IMR-90 (cell line): ENCODE results near the gene C1orf74. TPM values are rescaled to one million over a fixed set of nuclear protein-coding genes. Genes with fewer than 3 reads are reported as not detected.

Experiments used
- ATAC-seq: fragments of 200-7000 bp; cut with Tn5 transposase; 2 replicates; pipeline ENCODE4 v1.9.1; 2020; ENCODE audit warnings: low read depth, mild to moderate bottlenecking, moderate library complexity
- BruUV-seq: library from RNA; stranded (reverse); fragments of 400-500 nt; replicated peaks from 2 replicates; lab custom pipeline; 2021; lab: Mats Ljungman, UMichigan
- CTCF ChIA-PET: fragments of 300-600 bp; formaldehyde crosslinking; extraction: SDS; loops from one replicate; lab custom pipeline; 2021; ENCODE audit warnings: antibody characterized with exemption; lab: Yijun Ruan, JAX
- POLR2A ChIA-PET: fragments of 300-600 bp; sonication (Branson Sonifier 250); formaldehyde crosslinking; loops from one replicate; lab custom pipeline; 2022; ENCODE audit warnings: antibody characterized with exemption; ENCODE audit not compliant: unreplicated experiment; lab: Charles Lee
- DNase-seq: peaks from one replicate; pipeline ENCODE4 v3.0.0; 2013
- H2AFZ ChIP-seq: replicated peaks from 2 replicates; pipeline ENCODE3; 2013; ENCODE audit warnings: low read length, mild to moderate bottlenecking; ENCODE audit not compliant: poor library complexity
- H2AK5ac ChIP-seq: 2 replicates; pipeline ENCODE4 v1.6.1; 2013; ENCODE audit warnings: low read depth, low read length, inconsistent platforms
- H2AK9ac ChIP-seq: replicated peaks from 2 replicates; pipeline ENCODE3; 2013; ENCODE audit warnings: mild to moderate bottlenecking, low read depth, low read length, moderate library complexity; ENCODE audit not compliant: poor library complexity
- H2BK120ac ChIP-seq: 2 replicates; pipeline ENCODE4 v1.6.1; 2013; ENCODE audit warnings: low read depth, low read length, inconsistent platforms
- H2BK15ac ChIP-seq: 3 replicates; pipeline ENCODE4 v1.6.1; 2013; ENCODE audit warnings: low read depth, low read length, inconsistent platforms
- H2BK20ac ChIP-seq: 2 replicates; pipeline ENCODE4 v1.6.1; 2013; ENCODE audit warnings: low read depth, mild to moderate bottlenecking, inconsistent platforms, low read length, moderate library complexity
- H2BK5ac ChIP-seq: 2 replicates; pipeline ENCODE4 v1.6.1; 2013; ENCODE audit warnings: mild to moderate bottlenecking, low read depth, low read length, inconsistent platforms; ENCODE audit not compliant: poor library complexity, severe bottlenecking
- H3K14ac ChIP-seq: replicated peaks from 2 replicates; pipeline ENCODE4 v1.6.1; 2013; ENCODE audit warnings: low read depth, low read length, inconsistent platforms
- H3K18ac ChIP-seq: 2 replicates; pipeline ENCODE4 v1.6.1; 2013; ENCODE audit warnings: low read depth, low read length, control low read depth
- H3K23ac ChIP-seq: 2 replicates; pipeline ENCODE4 v1.6.1; 2013; ENCODE audit warnings: low read depth, low read length, inconsistent platforms
- H3K27ac ChIP-seq: 2 replicates; pipeline ENCODE4 v1.5.1; 2013; ENCODE audit warnings: mild to moderate bottlenecking, control low read depth, low read length; ENCODE audit not compliant: insufficient read depth
- H3K27me3 ChIP-seq: 2 replicates; pipeline ENCODE4 v1.6.1; 2013; ENCODE audit warnings: low read length; ENCODE audit not compliant: control insufficient read depth, insufficient read depth
- H3K36me3 ChIP-seq: 2 replicates; pipeline ENCODE4 v1.6.1; 2013; ENCODE audit warnings: low read length, mixed read lengths; ENCODE audit not compliant: control insufficient read depth, insufficient read depth
- H3K4ac ChIP-seq: 2 replicates; pipeline ENCODE4 v1.6.1; 2013; ENCODE audit warnings: low read depth, low read length, inconsistent platforms
- H3K4me1 ChIP-seq: 2 replicates; pipeline ENCODE4 v1.6.1; 2013; ENCODE audit warnings: low read length, mixed read lengths; ENCODE audit not compliant: control insufficient read depth, insufficient read depth
- H3K4me2 ChIP-seq: 2 replicates; pipeline ENCODE4 v1.6.1; 2013; ENCODE audit warnings: low read depth, mild to moderate bottlenecking, control low read depth, low read length, moderate library complexity
- H3K4me3 ChIP-seq: 2 replicates; pipeline ENCODE4 v1.5.1; 2013; ENCODE audit warnings: low read depth, mild to moderate bottlenecking, control low read depth, low read length, moderate library complexity; ENCODE audit not compliant: insufficient read depth
- H3K56ac ChIP-seq: 2 replicates; pipeline ENCODE4 v1.6.1; 2013; ENCODE audit warnings: low read length, inconsistent platforms; ENCODE audit not compliant: insufficient read depth; ENCODE audit errors: extremely low read depth
- H3K79me1 ChIP-seq, 2 experiments: 2 replicates each; pipeline ENCODE4 v1.6.1; 2013; ENCODE audit warnings: low read length in 2 of 2, inconsistent platforms in 1 of 2, low read depth in 1 of 2
- H3K9ac ChIP-seq: 2 replicates; pipeline ENCODE4 v1.6.1; 2013; ENCODE audit warnings: low read depth, low read length, control low read depth
- H3K9me1 ChIP-seq: 2 replicates; pipeline ENCODE4 v1.6.1; 2013; ENCODE audit warnings: low read length, inconsistent platforms; ENCODE audit not compliant: insufficient read depth
- H3K9me3 ChIP-seq: 2 replicates; pipeline ENCODE4 v1.6.1; 2013; ENCODE audit warnings: low read length; ENCODE audit not compliant: control insufficient read depth, insufficient read depth
- H4K20me1 ChIP-seq: 2 replicates; pipeline ENCODE4 v1.6.1; 2013; ENCODE audit warnings: low read length, inconsistent platforms; ENCODE audit not compliant: insufficient read depth
- H4K5ac ChIP-seq: 2 replicates; pipeline ENCODE4 v1.6.1; 2013; ENCODE audit warnings: mild to moderate bottlenecking, low read depth, low read length, control low read depth
- H4K8ac ChIP-seq, 2 experiments: 2 replicates each; pipeline ENCODE4 v1.6.1; 2013; ENCODE audit warnings: low read depth in 2 of 2, low read length in 2 of 2, control low read depth in 1 of 2, inconsistent platforms in 1 of 2
- H4K91ac ChIP-seq: 2 replicates; pipeline ENCODE4 v1.6.1; 2013; ENCODE audit warnings: low read depth, low read length, inconsistent platforms; ENCODE audit not compliant: insufficient read depth
- CEBPB ChIP-seq: IDR thresholded peaks from 2 replicates; pipeline ENCODE4 v1.6.1; 2012; ENCODE audit warnings: low read depth, low read length, improper control_type of control experiment
- CHD1 ChIP-seq: IDR thresholded peaks from 2 replicates; pipeline ENCODE4 v1.6.1; 2012; ENCODE audit warnings: low read depth, low read length, improper control_type of control experiment
- FOS ChIP-seq: fragments of 150-350 bp; IDR thresholded peaks from 2 replicates; pipeline ENCODE4 v1.6.1; 2016; ENCODE audit warnings: low read depth, low read length
- MAFK ChIP-seq: IDR thresholded peaks from 2 replicates; pipeline ENCODE4 v1.6.1; 2012; ENCODE audit warnings: low read depth, low read length, improper control_type of control experiment
- MAZ ChIP-seq: IDR thresholded peaks from 2 replicates; pipeline ENCODE4 v1.6.1; 2012; ENCODE audit warnings: low read depth, mild to moderate bottlenecking, low read length, improper control_type of control experiment, moderate library complexity, borderline replicate concordance
- MXI1 ChIP-seq: IDR thresholded peaks from 2 replicates; pipeline ENCODE4 v1.6.1; 2012; ENCODE audit warnings: low read depth, mild to moderate bottlenecking, low read length, moderate library complexity, borderline replicate concordance
- POLR2A ChIP-seq: IDR thresholded peaks from 2 replicates; pipeline ENCODE4 v1.6.1; 2012; ENCODE audit warnings: mild to moderate bottlenecking, low read depth, low read length
- RAD21 ChIP-seq: IDR thresholded peaks from 2 replicates; pipeline ENCODE4 v1.6.1; 2012; ENCODE audit warnings: low read length, improper control_type of control experiment
- RCOR1 ChIP-seq: IDR thresholded peaks from 2 replicates; pipeline ENCODE4 v1.6.1; 2012; ENCODE audit warnings: mild to moderate bottlenecking, low read length, improper control_type of control experiment; ENCODE audit not compliant: insufficient replicate concordance
- RFX5 ChIP-seq: IDR thresholded peaks from 2 replicates; pipeline ENCODE4 v1.8.0; 2012; ENCODE audit warnings: low read depth, mild to moderate bottlenecking, low read length, moderate library complexity
- SMC3 ChIP-seq: fragments of 150-350 bp; IDR thresholded peaks from 2 replicates; pipeline ENCODE4 v1.6.1; 2016; ENCODE audit warnings: low read depth, mild to moderate bottlenecking, antibody characterized with exemption, low read length, moderate library complexity
- dilution Hi-C: fragments of 300-500 bp; cut with HindIII; formaldehyde crosslinking; loops from one replicate; pipeline ENCODE4 v1.14.3; 2018; ENCODE audit warnings: low sequenced_read_pairs; ENCODE audit not compliant: unreplicated experiment
- in situ Hi-C: fragments of 300-500 bp; cut with MboI; formaldehyde crosslinking; loops from 3 replicates; pipeline ENCODE4 v1.14.3; 2019; ENCODE audit warnings: low sequenced_read_pairs, inconsistent platforms, mixed read lengths
- intact Hi-C: fragments of 100-400 bp; cut with micrococcal nuclease; formaldehyde crosslinking; loops from 2 replicates; pipeline ENCODE4 v1.10.0; 2022
- polyA plus RNA-seq, 3 experiments: library from polyadenylated mRNA; depleted of rRNA; stranded (reverse); fragments of >200 nt; gene quantifications; 2 replicates each; pipeline ENCODE4 v1.2.3, GENCODE V29; 2012; ENCODE audit warnings: low replicate concordance in 1 of 3
- total RNA-seq: library from RNA; depleted of rRNA; stranded (reverse); fragments of >200 nt; gene quantifications from 2 replicates; pipeline ENCODE4 v1.2.3, GENCODE V29; 2012

Gene C1orf74
- total and polyA plus RNA-seq, 2 of the 4 experiments (the other 2 are of a cell fraction), result 1.1 to 4.3 TPM

DNA sequence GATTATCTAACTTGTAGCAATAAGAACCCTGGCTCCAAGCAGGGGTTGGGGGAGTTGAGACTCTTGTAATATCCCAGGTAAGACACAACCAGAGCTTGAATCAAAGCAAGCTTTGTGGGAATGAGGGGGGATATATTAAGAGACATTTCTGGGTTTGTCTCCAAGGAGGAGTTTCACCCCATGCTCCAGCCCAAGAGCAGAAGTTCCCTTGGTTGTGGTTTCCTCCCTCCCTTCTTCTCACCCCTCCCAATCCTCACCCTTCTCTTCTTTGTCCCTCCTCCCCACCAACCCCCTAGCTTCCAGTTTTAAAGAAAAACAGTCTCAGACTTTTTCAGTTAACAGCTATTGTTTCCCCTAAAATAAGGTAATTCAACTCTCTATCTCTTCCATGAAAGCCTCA, 16.7 kb downstream of the C1orf74 start:
- POLR2A ChIA-PET, result no interaction called here

More for the DNA sequence above, 16.7 kb downstream of the C1orf74 start:
- H3K4me2 ChIP-seq, result no peak overlapping the region
- H3K27ac ChIP-seq, result no peak overlapping the region
- no peak overlapping the region for H3K9ac ChIP-seq
- BruUV-seq, result no TSS peak
- ATAC-seq (no peak), DNase-seq (no peak)
- intact Hi-C loops (no loop called here), in situ Hi-C loops (no loop called here), dilution Hi-C loops (no loop called here)
- no peak overlapping the region; the same call in 1 of the 2 replicates for H3K14ac ChIP-seq
- no peak overlapping the region for H2AK9ac ChIP-seq
- H3K56ac ChIP-seq, result no peak overlapping the region
- CTCF ChIA-PET, result no interaction called here
- no peaks in the 10 kb centered on the region for H3K36me3 ChIP-seq
- peaks cover 0 to 12% of the 10 kb centered on the region in 2 experiments; a peak in 2 of 4 replicates for H3K79me1 ChIP-seq
- no peak overlapping the region for H4K8ac ChIP-seq
- no peak overlapping the region for H2BK15ac ChIP-seq
- no peak overlapping the region for H4K5ac ChIP-seq
- peaks cover 25% of the 10 kb centered on the region for H3K9me1 ChIP-seq
- no peaks in the 10 kb centered on the region for H3K9me3 ChIP-seq
- H4K91ac ChIP-seq, result no peak overlapping the region
- H2AK5ac ChIP-seq, result no peak overlapping the region
- H2BK20ac ChIP-seq, result no peak overlapping the region
- no peaks in the 10 kb centered on the region for H3K27me3 ChIP-seq
- H3K4me1 ChIP-seq, result peaks cover 11% of the 10 kb centered on the region
- no peaks in the 10 kb centered on the region for H4K20me1 ChIP-seq
- no peak overlapping the region for H2BK120ac ChIP-seq
- no peak overlapping the region for H3K4ac ChIP-seq
- H2AFZ ChIP-seq, result no peak overlapping the region
- H3K23ac ChIP-seq, result no peak overlapping the region
- no peak overlapping the region for H3K4me3 ChIP-seq
- H2BK5ac ChIP-seq, result no peak overlapping the region
- no peak for TF ChIP-seq RCOR1
- no peak for TF ChIP-seq RFX5
- TF ChIP-seq CEBPB, result no peak
- TF ChIP-seq POLR2A, result no peak
- no peak for TF ChIP-seq MAZ
- no peak for TF ChIP-seq RAD21
- no peak for TF ChIP-seq MAFK
- no peak for TF ChIP-seq MXI1
- no peak for TF ChIP-seq CHD1
- no peak for TF ChIP-seq SMC3
- TF ChIP-seq FOS, result no peak
- no peak overlapping the region for H3K18ac ChIP-seq
